GM21390 (cell line): ENCODE measurements around the gene CTPS2.
"Not testable (repeated sequence)": the region's sequence is repeated elsewhere in the genome, so short reads cannot be mapped to it uniquely, and the experiment has no call there.

Experiments used
- ATAC-seq: cut with Tn5 transposase; IDR thresholded peaks from one replicate; pipeline ENCODE4 v1.9.1; 2021; ENCODE audit not compliant: unreplicated experiment

CTPS2 gene

GRCh38 chrX:16658284-16658683 lies 54.2 kb downstream of the CTPS2 start:
- no peak for ATAC-seq

DNA sequence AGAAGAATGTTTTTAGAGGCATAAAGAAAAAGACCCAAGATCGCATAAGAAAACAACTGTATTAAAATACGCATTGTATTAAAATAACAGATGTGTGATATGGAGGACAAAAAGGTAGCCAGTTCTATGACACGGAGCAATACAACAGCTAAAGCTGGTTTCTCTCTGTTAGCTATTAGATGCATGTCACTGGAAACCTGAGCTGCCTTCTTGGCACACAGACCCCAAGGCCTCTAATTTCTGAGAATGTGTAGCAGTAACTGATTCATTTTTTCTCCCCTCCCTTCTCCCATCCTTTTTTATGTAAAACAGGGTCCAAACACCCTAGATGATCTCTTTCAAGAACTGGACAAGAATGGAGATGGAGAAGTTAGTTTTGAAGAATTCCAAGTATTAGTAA lies 58.4 kb downstream of the CTPS2 start:
- no peak for ATAC-seq

- no peak for ATAC-seq
These were observed 59.0 kb downstream of the CTPS2 start for GRCh38 chrX:16653424-16653823.

- no peak for ATAC-seq
These were observed 61.0 kb downstream of the CTPS2 start for GRCh38 chrX:16651391-16652024.

DNA sequence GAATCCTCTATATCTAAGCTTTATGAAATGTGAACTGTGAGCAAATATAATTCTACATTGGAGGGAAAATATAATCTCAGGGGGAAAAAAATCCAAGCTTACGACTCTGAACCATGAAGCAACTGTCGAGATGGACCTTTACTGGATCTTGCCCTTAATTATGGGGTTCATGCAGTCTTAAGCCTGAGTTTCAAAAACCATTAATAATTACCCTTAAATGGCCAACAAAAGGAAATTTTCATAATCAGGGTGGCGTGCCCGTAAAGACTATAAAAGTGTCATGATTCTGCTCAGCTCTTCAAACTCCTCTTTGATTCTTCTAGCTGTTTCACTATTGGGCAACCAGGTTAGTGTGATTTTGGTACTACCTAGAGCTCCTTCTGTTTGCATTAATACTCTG lies 62.6 kb downstream of the CTPS2 start, which contains the start of gene S100G:
Gene S100G, plus strand, starts transcription at position 301 of the 400 bp plus-strand sequence. CDS start 849 bp downstream, outside the sequence.
- no peak for ATAC-seq

- ATAC-seq: no peak
These were observed 65.9 kb downstream of the CTPS2 start for GRCh38 chrX:16646366-16647138.

DNA sequence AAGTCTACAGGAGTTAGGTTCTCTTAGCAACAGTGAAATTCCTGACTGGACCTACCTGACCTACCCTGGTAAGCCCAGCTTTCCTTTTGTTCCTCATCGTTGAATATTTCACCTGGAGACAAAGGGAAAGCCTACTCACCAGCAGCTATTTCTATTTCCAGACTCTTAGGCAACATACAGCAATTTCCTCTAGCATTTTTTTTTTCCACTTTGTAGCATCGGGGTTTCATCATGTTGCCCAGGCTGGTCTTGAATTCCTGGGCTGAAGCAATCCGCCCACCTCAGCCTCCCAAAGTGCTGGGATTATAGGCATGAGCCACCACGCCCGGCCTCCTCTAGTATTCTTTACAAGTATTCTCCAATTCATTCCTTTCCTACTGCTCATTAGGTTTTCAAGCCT lies 69.3 kb downstream of the CTPS2 start:
- no peak for ATAC-seq

DNA sequence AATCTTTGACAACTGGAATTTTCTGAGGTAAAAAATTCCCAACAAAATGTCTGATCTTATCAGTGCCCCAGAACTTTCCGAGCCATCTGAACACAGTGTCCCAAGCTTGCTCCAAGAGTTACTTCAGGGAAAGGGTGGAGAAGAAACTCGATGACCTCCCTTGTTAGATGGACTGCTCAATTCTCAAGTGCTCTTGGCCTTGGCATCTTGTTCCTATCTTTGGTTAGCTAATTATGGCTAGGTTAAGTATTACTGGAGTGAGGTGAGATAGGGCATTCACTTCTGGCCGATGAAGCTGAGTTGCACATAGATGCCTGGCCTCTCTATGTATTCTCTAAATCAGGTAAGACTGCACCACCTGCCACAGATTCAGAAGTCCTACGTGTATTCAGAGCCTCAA lies 71.6 kb downstream of the CTPS2 start:
- no peak for ATAC-seq

DNA sequence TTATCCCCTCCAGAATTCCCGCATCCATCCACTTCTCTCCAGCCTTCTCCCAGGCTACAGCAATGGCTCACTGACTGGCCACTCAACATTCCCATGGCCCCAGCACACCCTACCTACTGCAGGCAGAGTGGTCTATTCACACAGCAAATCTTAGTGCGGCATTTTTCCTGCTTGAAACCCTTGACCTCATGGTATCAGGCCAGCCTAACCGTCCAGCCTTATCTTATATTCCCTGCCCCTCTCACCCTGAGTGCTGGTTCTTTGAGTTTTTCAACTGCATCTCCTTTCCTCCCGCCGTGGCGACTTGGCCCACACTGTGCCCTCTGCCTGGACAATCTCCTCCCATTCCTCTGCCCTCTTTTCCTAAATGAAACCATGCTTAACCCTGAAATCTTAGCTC lies 72.5 kb downstream of the CTPS2 start:
- no peak for ATAC-seq

DNA sequence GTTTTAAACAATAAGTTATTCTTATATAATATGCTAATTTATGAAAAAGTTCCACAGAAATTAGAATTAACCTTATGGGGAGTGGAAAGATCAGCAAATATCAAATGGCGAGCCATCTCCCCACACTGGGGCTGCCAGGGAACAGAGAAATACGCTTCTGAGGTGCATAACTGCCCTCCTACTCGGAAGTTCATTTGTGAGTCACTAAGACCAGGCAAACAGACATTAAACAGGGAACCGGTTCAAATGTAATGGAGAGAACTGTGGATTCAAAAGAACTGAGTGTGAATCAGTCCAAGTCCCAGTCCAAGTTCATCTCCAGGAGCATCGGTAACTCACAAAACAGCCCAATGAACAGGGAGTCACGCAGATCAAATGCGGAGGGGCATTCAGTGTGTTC lies 73.9 kb downstream of the CTPS2 start:
- ATAC-seq: no peak

DNA sequence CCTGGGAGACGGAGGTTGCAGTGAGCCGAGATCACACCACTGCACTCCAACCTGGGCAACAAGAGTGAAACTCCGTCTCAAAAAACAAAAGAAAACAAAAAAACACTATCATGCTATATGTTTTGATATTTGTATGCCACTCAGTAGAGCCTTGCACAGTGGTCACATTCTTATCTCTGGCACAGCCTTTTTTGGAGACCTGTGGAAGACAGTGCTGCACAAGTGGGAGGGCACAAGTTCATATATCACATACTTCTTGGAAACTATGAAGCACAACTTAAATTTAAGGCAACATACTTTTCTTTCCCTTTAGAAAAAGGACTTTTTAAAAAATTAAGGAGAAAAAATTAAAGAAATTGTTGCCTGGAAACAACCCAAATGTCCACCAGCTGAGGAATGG lies 76.9 kb downstream of the CTPS2 start:
- ATAC-seq: no peak

- no peak for ATAC-seq
These were observed 77.4 kb downstream of the CTPS2 start for GRCh38 chrX:16635040-16635439.

GRCh38 chrX:16633754-16634153 lies 78.7 kb downstream of the CTPS2 start:
- ATAC-seq: no peak

GRCh38 chrX:16629909-16630308 lies 82.6 kb downstream of the CTPS2 start:
- ATAC-seq: no peak

DNA sequence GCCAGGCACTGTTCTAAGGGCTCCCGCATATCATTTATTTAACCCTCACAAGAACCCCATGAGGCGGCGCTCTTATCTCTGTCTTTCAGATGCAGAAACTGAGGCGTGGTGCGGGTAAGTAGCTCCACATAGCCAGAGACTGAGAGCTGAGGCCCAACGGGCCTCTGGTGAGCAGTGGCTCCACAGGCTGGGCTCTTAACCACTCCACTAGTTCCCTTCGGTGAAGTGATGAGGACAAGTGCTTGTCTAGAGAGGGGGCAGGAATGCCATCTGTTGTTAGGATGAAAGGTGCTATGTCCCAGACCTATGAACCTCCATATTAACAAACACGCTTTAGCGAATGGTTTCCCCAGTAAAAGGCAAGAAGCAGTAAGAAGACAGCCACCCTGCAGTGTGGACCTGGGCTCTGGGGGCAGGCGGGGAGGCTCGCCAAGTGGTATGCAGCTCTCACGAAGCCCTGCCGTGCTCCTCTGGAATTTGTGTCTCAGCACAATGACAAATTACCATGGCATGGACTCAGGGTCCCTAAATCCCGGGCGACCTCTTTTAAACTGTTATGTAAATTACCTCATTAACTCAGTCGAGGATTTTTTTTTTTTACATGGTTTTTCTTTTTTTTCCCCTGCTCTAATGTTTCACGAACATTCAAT lies 83.4 kb downstream of the CTPS2 start:
- no peak for ATAC-seq

DNA sequence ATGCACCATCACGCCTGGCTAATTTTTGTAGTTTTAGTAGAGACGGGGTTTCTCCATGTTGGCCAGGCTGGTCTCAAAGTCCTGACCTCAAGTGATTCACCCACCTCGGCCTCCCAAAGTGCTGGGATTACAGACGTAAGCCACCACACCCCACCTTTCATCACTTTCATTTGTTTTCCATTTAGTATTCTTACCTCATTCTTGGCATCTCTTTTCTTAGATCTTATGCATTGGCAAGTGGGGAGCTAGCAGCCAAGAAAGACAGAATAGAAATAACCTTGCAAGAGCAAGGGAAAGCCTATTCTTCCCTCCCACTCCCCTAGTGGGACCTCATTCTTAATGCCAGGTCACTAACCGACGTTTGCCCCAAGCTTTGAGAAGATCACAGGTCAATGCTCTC lies 84.0 kb downstream of the CTPS2 start:
- ATAC-seq: not testable (repeated sequence)

GRCh38 chrX:16619024-16619423 lies 93.4 kb downstream of the CTPS2 start:
- ATAC-seq: no peak

- ATAC-seq: no peak
These were observed 94.0 kb downstream of the CTPS2 start for GRCh38 chrX:16618422-16618821.

- no peak for ATAC-seq
These were observed 95.1 kb downstream of the CTPS2 start for GRCh38 chrX:16617382-16617781.

DNA sequence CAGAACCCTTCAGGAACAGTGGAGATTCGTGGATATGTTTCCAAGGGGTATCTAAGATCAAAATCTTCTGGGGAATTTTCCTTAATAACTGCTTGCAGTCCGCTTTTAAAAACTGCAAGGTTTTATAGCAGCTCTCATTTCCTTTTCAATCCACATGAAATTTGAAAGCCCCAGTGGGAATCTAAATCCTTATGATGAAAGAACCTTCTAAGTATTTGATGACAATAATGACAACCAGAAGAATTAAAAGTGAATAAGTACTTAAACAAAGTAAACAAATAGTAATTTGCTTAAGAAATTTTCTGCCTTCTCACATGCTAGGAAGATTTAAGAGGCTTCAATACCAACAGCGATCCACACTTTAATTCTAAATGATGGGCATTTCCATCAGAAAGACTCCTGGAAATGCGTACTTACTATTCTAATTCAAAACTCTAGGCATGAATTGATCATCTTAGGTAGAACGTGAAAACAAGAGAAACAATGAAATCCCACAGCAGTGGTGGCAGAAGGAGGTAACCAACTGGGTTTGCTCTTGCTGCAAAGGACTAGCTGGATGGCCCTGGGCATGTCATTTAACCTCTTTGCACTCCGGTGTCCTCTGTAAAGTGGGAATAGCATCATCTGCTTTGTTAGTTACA lies 100.1 kb downstream of the CTPS2 start:
- ATAC-seq: no peak

DNA sequence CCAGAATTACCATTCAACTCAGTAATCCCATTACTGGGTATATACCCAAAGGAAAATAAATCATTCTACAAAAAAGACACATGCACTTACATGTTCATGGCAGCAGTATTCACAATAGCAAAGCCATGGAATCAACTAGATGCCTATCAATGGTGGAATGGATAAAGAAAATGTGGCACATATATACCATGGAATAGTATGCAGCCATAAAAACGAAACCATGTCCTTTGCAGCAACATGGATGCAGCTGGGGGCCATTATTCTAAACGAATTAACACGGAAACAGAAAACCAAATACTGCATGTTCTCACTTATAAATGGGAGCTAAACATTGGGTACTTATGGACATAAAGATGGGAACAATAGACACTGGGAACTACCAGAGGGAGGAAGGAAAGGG lies 101.8 kb downstream of the CTPS2 start:
- ATAC-seq: not testable (repeated sequence)
